Esophagus muscularis mucosa (tissue), 4 donors: ENCODE measurements around the gene FASTK. TPM values are rescaled to one million over a fixed set of nuclear protein-coding genes. Genes with fewer than 3 reads are reported as not detected.

Experiments
- DNase-seq: peaks from one replicate; pipeline ENCODE4 v3.0.0-alpha.2; 2017; ENCODE audit errors: extremely low spot score
- H3K27ac ChIP-seq, 4 donors: fragments of 200-600 bp; sonication (generic); replicated peaks in 1 of 4; 1 replicate in 3 of 4; 2 replicates in 1 of 4; pipeline ENCODE4 v1.5.1; 2016 to 2019; ENCODE audit warnings: mild to moderate bottlenecking in 1 of 4
- H3K27me3 ChIP-seq, 4 donors: fragments of 200-600 bp; sonication (generic); one replicate each; pipeline versions ENCODE4 v1.5.1 to v1.6.0; 2016 to 2019
- H3K36me3 ChIP-seq, 4 donors: fragments of 200-600 bp; sonication (generic); one replicate each; pipeline ENCODE4 v1.5.1; 2016 to 2019
- H3K4me1 ChIP-seq, 4 donors: fragments of 200-600 bp; sonication (generic); one replicate each; pipeline ENCODE4 v1.5.1; 2016 to 2019
- H3K4me3 ChIP-seq, 4 donors: fragments of 200-600 bp; sonication (generic); 1 replicate in 2 of 4; 2 replicates in 2 of 4; pipeline ENCODE4 v1.5.1; 2016 to 2019; ENCODE audit warnings: mild to moderate bottlenecking in 4 of 4, moderate library complexity in 1 of 4
- H3K9me3 ChIP-seq, 4 donors: fragments of 200-600 bp; sonication (generic); 1 replicate in 3 of 4; 2 replicates in 1 of 4; pipeline ENCODE4 v1.5.1; 2016 to 2019
- CTCF ChIP-seq, 3 experiments: fragments of 200-600 bp in 2 of 3; fragments of 450-650 bp in 1 of 3; sonication (generic) in 2 of 3; IDR thresholded peaks; one replicate each; pipeline ENCODE4 v1.5.1; 2017 to 2019; ENCODE audit warnings: antibody characterized with exemption in 3 of 3, mild to moderate bottlenecking in 2 of 3, moderate library complexity in 1 of 3
- EP300 ChIP-seq: sonication (generic); formaldehyde crosslinking; IDR thresholded peaks from one replicate; pipeline ENCODE4 v1.6.1; 2017; ENCODE audit warnings: antibody characterized with exemption
- POLR2A ChIP-seq: fragments of 450-650 bp; IDR thresholded peaks from one replicate; pipeline ENCODE4 v1.6.1; 2017; ENCODE audit warnings: antibody characterized with exemption, moderate library complexity, mild to moderate bottlenecking, low read depth
- POLR2AphosphoS5 ChIP-seq, 2 donors: sonication (generic); formaldehyde crosslinking; IDR thresholded peaks; one replicate each; pipeline ENCODE4 v1.6.1; 2017; ENCODE audit warnings: antibody characterized with exemption in 2 of 2
- WGBS: methylation state at CpG from one replicate; pipeline ENCODE4 v1.1.5; 2018; 5-methylcytosine and 5-hydroxymethylcytosine counted together
- intact Hi-C: fragments of 100-400 bp; cut with DNase I; formaldehyde crosslinking; loops from one replicate; pipeline ENCODE4 v1.15.1; 2023
- total RNA-seq, 4 donors: library from RNA; depleted of rRNA; stranded (reverse); fragments of >200 nt; gene quantifications; one replicate each; pipeline versions ENCODE4 v1.1.0 to v1.2.1, GENCODE V29; 2016

Gene FASTK
- total RNA-seq, 4 donors from 2014 or later = 45.7 to 74.9 (median 60.4) TPM

GRCh38 chr7:151085329-151085690 is 4.7 kb upstream of the FASTK start:
- H3K9me3 ChIP-seq = no peaks in the 10 kb centered on the region
- H3K4me1 ChIP-seq = peaks cover 58 to 69% (median 66%) of the 10 kb centered on the region in 4 donors
- WGBS = 24% methylated on average over 5 of the region's 5 CpGs
- peak overlapping the region in 3 of 4 donors; percentile 77 to 89 (median 78) for H3K4me3 ChIP-seq
- DNase-seq = no peak
- no peak for TF ChIP-seq EP300
- no peak for TF ChIP-seq POLR2AphosphoS5 (IDR thresholded peaks at IDR 0.05)
- TF ChIP-seq CTCF (IDR thresholded peaks at IDR 0.05) = no peak
- no peak for TF ChIP-seq POLR2A
- intact Hi-C loops = no loop called here
- peaks cover 0 to 2% (median 0%) of the 10 kb centered on the region in 4 donors for H3K36me3 ChIP-seq
- no peaks in the 10 kb centered on the region for H3K27me3 ChIP-seq
- peak overlapping the region; percentile 80 to 93 (median 89) for H3K27ac ChIP-seq

GRCh38 chr7:151083824-151084160 is 3.2 kb upstream of the FASTK start:
- H3K27ac ChIP-seq = peak overlapping the region; percentile 89 to 99 (median 94)
- no peaks in the 10 kb centered on the region for H3K9me3 ChIP-seq
- peaks cover 57 to 69% (median 64%) of the 10 kb centered on the region in 4 donors for H3K4me1 ChIP-seq
- H3K36me3 ChIP-seq = peaks cover 0 to 2% (median 0%) of the 10 kb centered on the region in 4 donors
- H3K27me3 ChIP-seq = no peaks in the 10 kb centered on the region
- peak overlapping the region; percentile 66 to 89 (median 82) for H3K4me3 ChIP-seq
- intact Hi-C loops = no loop called here
- DNase-seq = no peak
- WGBS = 38% methylated on average over 3 of the region's 3 CpGs
- no peak for TF ChIP-seq POLR2A

- TF ChIP-seq POLR2A = peak; percentile 40
- peak in 1 of 3 experiments; percentile 7 for TF ChIP-seq CTCF (IDR thresholded peaks at IDR 0.05)
- peak; percentile 66 to 77 for TF ChIP-seq POLR2AphosphoS5 (IDR thresholded peaks at IDR 0.05)
- no peak for TF ChIP-seq EP300
- Histone ChIP-seq H3K27ac (peak within 1 kb of the TSS; percentile 89 to 99 (median 94)), H3K4me3 (peak within 1 kb of the TSS; percentile 66 to 89 (median 82)), H3K9me3 (no peaks in the 10 kb centered on the region), H3K27me3 (no peaks in the 10 kb centered on the region), H3K36me3 (peaks cover 0 to 2% (median 0%) of the 10 kb centered on the region in 4 donors), H3K4me1 (peaks cover 57 to 69% (median 64%) of the 10 kb centered on the region in 4 donors)
- DNase-seq = no peak
- intact Hi-C loops = no loop called here
- 2% methylated on average over 13 of the region's 69 CpGs for WGBS
Measured at GRCh38 chr7:151083071-151083823, 2.6 kb upstream of the FASTK start, which contains the start of gene TMUB1. Gene TMUB1, minus strand, starts transcription at chr7:151083493. Its CDS starts 930 bp downstream, at chr7:151082563.

- H3K4me3 ChIP-seq = peak overlapping the region; percentile 66 to 89 (median 82)
- intact Hi-C loops = no loop called here
- H3K9me3 ChIP-seq = no peaks in the 10 kb centered on the region
- no peak for DNase-seq
- H3K36me3 ChIP-seq = peaks cover 0 to 8% (median 1%) of the 10 kb centered on the region in 4 donors
- peaks cover 59 to 69% (median 63%) of the 10 kb centered on the region in 4 donors for H3K4me1 ChIP-seq
- no peaks in the 10 kb centered on the region for H3K27me3 ChIP-seq
- 34% methylated on average over 23 of the region's 42 CpGs for WGBS
- H3K27ac ChIP-seq = peak overlapping the region; percentile 89 to 99 (median 94)
- TF ChIP-seq CTCF (IDR thresholded peaks at IDR 0.05) = no peak
- no peak for TF ChIP-seq POLR2AphosphoS5 (IDR thresholded peaks at IDR 0.05)
- no peak for TF ChIP-seq EP300
- no peak for TF ChIP-seq POLR2A
Measured at GRCh38 chr7:151082141-151083070, 1.8 kb upstream of the FASTK start.
